NCI-H146 treated with DMSO at 0.1 percent for 48 hours (cell line): Measurements from ENCODE around the gene UBD.

ENCODE experiments used
- DNase-seq: peaks from one replicate; lab custom pipeline; 2025; ENCODE audit not compliant: unreplicated experiment; lab: John Stamatoyannopoulos, UW

Gene UBD

GRCh38 chr6:29559524-29560287 lies at the start of gene UBD:
UBD (minus strand) TSS chr6:29559732; CDS start chr6:29559701, 31 bp downstream.
- no peak for DNase-seq

DNA sequence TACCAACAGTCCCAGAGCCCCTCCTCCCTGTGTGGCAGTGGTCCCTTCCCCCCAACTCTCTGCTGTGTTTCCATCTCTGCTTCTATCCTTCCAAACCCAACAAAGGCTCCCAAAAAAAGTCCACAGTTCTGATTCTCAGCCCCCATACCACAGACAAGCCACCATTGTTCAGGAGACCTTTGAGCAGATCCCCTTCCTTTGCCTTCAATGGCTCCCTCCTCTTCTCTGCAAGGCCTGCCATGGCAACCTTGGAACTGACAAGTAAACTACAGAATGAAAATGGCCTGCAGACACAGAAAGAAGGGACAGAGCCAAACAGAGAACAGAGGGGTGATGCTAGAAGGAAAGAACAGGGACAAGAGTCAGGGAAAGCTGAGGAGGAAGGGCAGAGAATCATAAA lies 48.6 kb upstream of the UBD start:
- no peak for DNase-seq

GRCh38 chr6:29603930-29604329 lies 44.4 kb upstream of the UBD start:
- no peak for DNase-seq

DNA sequence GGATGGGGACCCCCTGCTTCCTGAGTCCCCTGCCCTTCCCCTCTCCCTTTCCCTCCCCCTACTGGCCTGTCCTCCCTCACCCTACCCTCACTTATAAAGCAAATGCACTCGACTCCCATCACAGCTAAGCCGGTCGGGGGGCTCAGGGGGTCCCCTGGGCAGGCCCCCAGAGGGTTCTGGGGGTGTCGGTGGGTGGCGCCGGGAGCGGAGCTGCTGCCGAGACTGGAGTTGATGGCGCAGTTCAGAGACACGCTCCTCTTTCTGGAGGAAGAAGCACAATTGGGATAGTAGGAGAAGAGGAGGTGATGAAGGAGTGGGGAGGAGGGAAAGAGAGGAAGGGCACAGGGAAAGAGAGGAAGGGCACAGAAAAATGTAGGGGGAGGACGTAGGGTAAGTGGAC lies 43.9 kb upstream of the UBD start:
- DNase-seq: no peak

DNA sequence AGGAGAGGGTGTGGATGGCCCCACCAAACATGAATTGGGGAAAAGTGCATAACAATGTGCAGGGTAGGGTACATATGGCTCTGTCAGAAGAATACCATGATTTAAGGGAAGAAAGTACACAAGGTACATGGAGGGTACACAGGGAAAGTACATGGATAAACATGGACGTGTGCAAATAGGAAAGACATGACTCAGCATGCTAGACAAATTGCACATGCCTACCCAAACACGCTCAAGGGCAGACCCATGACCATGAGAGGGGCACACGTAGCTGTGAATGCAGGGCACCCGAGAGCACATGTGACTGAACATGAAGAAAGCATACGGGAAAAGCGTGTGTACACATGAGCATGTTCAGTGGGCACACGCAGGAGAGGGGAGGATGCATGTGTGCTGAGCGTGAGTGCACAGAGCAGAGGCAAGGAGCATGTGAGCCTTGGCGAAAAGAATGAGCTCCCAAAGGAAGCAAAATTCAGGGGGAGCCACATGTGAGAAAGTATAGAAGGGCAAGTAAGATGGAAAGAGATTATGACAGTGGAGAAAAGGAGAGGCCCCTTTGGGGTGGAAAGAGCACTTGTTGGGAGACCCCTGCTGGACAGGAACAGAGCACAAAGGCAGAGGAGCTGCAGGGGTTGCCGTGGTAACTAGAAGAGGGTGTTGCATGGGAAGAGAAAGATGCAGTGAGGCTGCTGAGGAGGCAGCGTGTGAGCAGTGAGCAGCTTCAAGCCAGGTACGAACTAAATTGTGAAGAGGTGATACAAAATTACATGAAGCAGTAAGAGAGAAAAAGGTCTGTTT lies 43.2 kb upstream of the UBD start:
- no peak for DNase-seq

GRCh38 chr6:29598172-29598747 lies 38.7 kb upstream of the UBD start:
- DNase-seq: no peak

GRCh38 chr6:29597184-29597583 lies 37.7 kb upstream of the UBD start:
- no peak for DNase-seq

DNA sequence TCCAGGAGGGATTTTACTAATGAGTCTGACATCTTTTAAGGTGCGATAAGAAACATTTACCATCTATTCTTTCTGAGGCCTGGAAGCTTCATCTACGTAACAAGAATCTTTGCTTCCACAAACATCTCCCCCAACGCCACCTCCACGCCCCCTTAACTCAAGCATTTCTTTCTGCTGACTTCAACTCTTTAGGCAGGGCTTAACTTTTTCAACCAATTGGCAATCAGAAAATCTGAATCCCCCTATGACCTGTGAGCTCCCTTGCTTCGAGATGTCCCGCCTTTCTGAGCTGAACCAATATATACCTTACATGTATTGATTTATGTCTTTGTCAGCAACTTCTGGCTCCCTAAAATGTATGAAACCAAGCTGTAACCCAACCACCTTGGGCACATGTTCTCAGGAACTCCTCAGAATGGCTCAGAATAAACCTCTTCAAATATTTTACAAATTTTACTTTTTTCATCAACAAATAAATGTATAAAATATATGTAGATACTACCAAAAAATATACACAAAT lies 36.9 kb upstream of the UBD start:
- no peak for DNase-seq

DNA sequence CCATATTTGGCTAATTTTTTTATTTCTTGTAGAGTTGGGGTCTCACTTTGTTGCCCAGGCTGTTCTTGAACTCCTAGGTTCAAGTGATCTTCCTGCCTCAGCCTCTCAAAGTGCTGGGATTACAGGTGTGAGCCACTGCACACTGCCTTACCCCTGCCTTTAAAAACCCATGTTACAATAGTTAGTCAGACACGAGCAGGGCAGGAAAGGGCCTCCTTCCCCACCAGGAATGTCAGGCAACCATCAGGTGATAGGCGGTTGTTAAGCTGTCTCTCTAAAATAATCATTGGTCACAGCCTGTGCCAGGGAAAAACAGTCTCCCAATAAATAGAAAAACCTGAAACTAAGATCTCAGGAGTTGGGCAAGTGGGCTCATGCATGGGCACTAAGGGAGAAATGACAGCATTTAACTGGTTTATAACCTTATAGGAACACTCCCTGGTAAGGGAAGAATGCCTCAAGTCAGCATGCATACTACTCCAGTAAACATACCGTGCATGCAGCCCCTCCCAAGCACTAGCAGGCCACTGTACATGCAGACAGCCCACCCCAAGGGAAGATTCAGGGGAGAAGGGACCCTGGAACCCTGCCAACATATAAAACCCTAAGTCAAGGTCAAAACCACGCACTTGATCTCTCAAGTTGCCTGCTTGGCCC lies 33.8 kb upstream of the UBD start:
- DNase-seq: no peak

DNA sequence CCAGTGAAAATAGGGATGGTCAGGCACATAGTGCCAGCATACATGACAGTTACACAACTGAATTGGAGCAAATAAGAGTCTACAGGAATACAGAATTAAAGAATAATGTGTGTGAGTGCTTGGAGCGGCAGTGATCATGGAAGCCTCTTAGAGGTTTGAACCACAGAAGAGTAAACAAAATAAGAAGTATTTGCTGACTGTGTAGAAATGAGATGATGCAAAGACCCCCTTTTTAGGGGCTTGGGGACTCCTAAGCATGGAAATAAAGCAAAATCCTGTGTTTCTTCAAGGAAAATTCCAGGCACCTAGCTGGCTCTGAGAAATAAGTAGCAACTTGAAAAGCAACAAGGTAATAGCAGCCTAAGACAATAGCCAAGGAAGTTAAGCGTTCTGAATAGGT lies 32.1 kb upstream of the UBD start:
- no peak for DNase-seq

DNA sequence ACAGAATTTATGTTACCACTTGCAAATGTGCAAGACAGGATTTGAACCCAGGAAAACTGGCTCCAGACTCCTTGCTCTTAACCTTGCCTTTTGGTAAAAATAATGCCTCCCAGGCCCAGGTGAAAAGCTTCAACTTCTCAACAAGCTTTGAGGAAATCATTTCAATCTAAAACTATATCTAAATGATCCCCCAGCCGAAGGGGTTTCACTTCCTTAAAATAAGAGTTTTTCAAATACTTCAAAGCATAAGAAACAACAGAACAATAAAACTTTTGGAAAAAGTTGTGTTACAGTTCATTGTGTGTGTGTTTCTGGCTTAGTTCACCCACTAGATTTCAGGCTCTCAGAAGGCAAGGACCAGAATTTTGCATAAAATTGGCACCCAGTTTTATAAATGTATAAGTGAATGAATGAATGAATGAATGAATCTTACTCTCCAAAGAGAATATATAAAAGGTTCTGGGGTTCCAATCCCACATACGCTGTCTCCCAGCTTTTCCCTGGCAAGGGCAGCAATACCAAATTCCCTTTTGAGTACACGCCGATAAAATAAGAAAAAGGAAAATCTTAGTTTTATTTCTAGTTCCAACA lies 30.8 kb upstream of the UBD start:
- no peak for DNase-seq

GRCh38 chr6:29589423-29590048 lies 30.0 kb upstream of the UBD start:
- no peak for DNase-seq

GRCh38 chr6:29584821-29585220 lies 25.3 kb upstream of the UBD start, which contains the start of gene OR2H2:
OR2H2 (plus strand) TSS chr6:29585121; CDS start chr6:29587945, 2,824 bp downstream.
- DNase-seq: no peak

GRCh38 chr6:29577544-29577943 lies 18.0 kb upstream of the UBD start:
- DNase-seq: no peak

DNA sequence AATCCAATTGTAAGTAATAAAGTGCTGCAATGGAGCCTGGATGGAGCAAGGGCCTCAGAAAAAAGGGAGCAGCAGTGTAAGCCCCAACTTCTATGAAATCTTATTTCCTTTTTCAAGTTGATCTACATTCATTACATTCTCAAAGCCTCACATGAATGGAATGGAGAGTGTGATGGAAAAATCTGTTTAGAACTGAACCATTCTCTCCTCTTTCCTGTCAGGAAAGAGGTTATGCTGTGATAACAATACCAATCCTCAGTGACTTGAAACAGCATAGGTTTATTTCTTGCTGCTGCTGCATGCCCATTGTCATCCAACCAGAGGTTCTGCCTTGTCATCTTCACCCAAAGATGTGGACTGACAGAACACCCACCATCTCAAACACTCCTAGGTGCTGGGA lies 16.5 kb upstream of the UBD start:
- DNase-seq: no peak

DNA sequence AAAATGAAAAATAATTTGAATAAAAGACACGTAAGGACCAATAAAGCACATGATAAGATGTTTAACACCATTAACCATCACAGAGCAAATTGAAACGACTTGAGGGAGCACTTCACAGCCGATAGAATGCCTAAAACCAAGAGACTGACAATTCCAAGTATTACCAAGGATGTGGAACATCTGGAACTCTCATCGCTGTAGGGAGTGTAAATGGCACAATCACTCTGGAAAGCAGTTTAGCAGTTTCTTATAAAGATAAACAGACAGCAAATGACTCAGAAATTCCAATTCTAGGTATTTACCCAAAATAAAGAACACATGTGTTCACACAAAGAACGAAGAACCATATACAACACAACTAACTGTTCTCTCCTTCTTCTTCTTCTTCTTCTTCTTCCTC lies 8.5 kb upstream of the UBD start:
- no peak for DNase-seq

GRCh38 chr6:29567541-29567940 lies 8.0 kb upstream of the UBD start:
- no peak for DNase-seq

DNA sequence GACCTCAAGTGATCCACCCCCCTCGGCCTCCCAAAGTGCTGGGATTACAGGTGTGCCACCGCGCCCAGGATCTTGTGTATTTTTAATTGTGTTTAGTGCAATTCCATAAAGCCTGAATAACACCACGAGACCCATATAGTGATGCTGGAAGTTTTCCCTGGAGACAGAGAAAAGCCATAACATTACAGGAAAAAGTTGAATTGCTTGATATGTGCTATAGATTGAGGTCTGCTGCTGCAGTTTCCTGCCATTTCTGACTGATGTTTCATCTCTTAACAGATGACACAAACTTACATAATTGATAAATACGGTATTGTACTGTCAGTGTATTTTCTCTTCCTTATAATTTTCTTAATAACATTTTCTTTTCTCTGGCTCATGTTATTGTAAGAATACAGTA lies 7.3 kb upstream of the UBD start:
- no peak for DNase-seq

DNA sequence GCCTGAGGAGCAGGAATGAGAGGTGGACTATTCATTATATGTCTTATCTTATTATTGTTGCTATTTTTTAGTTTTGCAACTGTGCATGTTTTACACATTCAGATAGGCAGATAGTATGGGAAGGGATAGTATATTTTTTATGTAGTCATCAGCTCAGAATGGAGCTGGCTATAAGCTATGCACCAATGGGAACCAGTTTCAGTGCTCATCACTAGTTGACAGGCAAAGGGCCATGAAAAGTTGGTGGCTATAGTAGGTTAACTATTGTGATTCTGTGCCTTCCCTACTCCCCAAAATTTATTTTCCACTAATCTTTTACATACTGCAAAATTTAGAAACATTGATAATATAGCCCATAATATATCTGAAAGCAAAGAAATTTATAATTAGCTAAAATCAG lies 5.3 kb upstream of the UBD start:
- no peak for DNase-seq

GRCh38 chr6:29563435-29563965 lies 4.0 kb upstream of the UBD start:
- DNase-seq: no peak
